ENCODE results near the gene C14orf180.

GRCh38 chr14:104610749-104611310 is 31.3 kb downstream of the C14orf180 start:
- TF ChIP-seq CTCF (IDR thresholded peaks at IDR 0.05) (no peak), POLR2A (IDR thresholded peaks at IDR 0.05) (no peak)

All from prostate gland (tissue), 2 donors.